ENCODE results near the gene ERC2. TPM values are rescaled to one million over a fixed set of nuclear protein-coding genes. Genes with fewer than 3 reads are reported as not detected.

ERC2 gene
- total and polyA plus RNA-seq, 9 donors: 1.2 to 9.4 (median 5.4) TPM

- WGBS, 3 donors: 42 to 49% (median 44%) methylated on average over 6 of the region's 6 CpGs
- H3K4me1 ChIP-seq (ENCODE audit: insufficient read depth): no peaks in the 10 kb centered on the region
- intact Hi-C loops (cut with DNase I): no loop called here
Observed at GRCh38 chr3:55673764-55674163, 794.5 kb downstream of the ERC2 start.

DNA sequence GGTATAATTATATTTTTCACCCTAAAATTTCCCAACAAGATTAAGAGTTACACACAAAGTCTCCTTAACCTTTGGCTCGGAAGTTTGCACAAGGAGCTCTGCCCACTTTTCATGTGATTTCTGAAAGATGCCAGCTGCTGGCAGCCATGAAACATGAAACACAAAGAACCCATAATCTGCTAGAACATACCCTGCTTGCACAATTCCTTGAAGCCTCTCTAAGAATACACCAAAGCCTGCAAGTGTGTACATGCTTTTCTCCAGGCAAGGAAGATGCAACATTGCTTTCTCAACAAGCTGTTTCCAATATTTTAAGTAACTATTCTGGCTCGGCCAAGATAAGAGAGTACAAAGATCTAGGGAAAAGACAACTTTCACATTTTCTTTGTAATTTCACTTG is 799.1 kb downstream of the ERC2 start:
- no peaks in the 10 kb centered on the region for H3K36me3 ChIP-seq
- no peaks in the 10 kb centered on the region for H3K4me1 ChIP-seq (ENCODE audit: insufficient read depth)
- 48 to 70% (median 59%) methylated on average over 2 of the region's 2 CpGs for WGBS, 3 donors
- no peak overlapping the region for H3K4me3 ChIP-seq
- DNase-seq: no peak
- intact Hi-C loops (cut with DNase I): no loop called here
- H3K9me3 ChIP-seq: no peaks in the 10 kb centered on the region
- no peak overlapping the region for H3K27ac ChIP-seq
- H3K27me3 ChIP-seq: no peaks in the 10 kb centered on the region
- no peak for TF ChIP-seq POLR2A (IDR thresholded peaks at IDR 0.05)
- TF ChIP-seq EP300 (IDR thresholded peaks at IDR 0.05): no peak
- TF ChIP-seq, protein P1, sequence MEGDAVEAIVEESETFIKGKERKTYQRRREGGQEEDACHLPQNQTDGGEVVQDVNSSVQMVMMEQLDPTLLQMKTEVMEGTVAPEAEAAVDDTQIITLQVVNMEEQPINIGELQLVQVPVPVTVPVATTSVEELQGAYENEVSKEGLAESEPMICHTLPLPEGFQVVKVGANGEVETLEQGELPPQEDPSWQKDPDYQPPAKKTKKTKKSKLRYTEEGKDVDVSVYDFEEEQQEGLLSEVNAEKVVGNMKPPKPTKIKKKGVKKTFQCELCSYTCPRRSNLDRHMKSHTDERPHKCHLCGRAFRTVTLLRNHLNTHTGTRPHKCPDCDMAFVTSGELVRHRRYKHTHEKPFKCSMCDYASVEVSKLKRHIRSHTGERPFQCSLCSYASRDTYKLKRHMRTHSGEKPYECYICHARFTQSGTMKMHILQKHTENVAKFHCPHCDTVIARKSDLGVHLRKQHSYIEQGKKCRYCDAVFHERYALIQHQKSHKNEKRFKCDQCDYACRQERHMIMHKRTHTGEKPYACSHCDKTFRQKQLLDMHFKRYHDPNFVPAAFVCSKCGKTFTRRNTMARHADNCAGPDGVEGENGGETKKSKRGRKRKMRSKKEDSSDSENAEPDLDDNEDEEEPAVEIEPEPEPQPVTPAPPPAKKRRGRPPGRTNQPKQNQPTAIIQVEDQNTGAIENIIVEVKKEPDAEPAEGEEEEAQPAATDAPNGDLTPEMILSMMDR (IDR thresholded peaks at IDR 0.05): no peak

More at GRCh38 chr3:55673764-55674163, 794.5 kb downstream of the ERC2 start:
- TF ChIP-seq, protein P1 (IDR thresholded peaks at IDR 0.05): no peak
- TF ChIP-seq POLR2A (IDR thresholded peaks at IDR 0.05) (no peak), EP300 (IDR thresholded peaks at IDR 0.05) (no peak)
- H3K9me3 ChIP-seq: no peaks in the 10 kb centered on the region
- no peak overlapping the region for H3K4me3 ChIP-seq
- no peaks in the 10 kb centered on the region for H3K27me3 ChIP-seq
- no peaks in the 10 kb centered on the region for H3K36me3 ChIP-seq
- no peak for DNase-seq
- no peak overlapping the region for H3K27ac ChIP-seq

DNA sequence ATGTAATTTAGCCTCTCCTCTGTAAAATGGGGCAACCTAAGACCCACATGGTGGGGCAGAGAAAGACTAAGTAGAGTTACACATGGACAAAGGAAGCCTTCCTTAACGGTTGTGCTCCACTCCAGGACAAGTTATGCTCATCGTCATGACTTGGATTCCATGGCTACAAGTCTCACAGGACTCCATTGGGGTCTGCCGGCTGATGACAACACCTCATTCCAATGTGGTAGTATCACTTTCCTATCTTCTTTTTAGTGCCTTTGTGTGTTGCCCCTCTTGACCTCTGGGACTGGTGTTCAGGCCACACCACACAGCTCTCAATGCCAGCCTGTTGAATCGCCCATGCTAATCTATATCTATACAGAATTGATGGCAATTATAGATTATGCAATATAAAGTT is 799.9 kb downstream of the ERC2 start:
- no peak for DNase-seq
- H3K9me3 ChIP-seq: no peaks in the 10 kb centered on the region
- no peak overlapping the region for H3K4me3 ChIP-seq
- no peaks in the 10 kb centered on the region for H3K27me3 ChIP-seq
- no peak overlapping the region for H3K27ac ChIP-seq
- no peaks in the 10 kb centered on the region for H3K36me3 ChIP-seq
- intact Hi-C loops (cut with DNase I): no loop called here
- H3K4me1 ChIP-seq (ENCODE audit: insufficient read depth): no peaks in the 10 kb centered on the region
- WGBS, 3 donors: 89 to 90% (median 90%) methylated on average over 4 of the region's 4 CpGs
- TF ChIP-seq, protein P1 (IDR thresholded peaks at IDR 0.05): no peak
- TF ChIP-seq EP300 (IDR thresholded peaks at IDR 0.05) (no peak), POLR2A (IDR thresholded peaks at IDR 0.05) (no peak)

DNA sequence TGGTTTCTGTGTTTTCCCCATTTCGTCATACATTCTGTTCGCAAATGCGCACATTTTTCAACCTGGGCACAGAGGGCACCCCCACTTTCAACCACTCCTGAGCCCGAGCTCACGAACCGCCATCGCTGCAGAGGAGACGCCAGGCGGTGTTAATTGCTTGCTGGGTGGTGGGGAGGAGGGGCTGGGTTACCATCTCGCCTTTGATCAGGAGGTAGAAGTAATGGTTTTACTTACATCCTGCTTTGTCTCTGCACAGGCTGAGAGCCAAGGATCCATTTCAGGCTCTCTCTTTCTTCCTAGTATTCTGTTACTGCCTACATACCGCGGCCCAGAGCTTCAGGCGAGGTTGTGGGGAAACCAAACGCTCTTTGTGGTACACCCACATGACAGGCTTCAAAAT is 803.9 kb downstream of the ERC2 start:
- intact Hi-C loops (cut with DNase I): no loop called here
- H3K27me3 ChIP-seq: no peaks in the 10 kb centered on the region
- 88 to 94% (median 91%) methylated on average over 14 of the region's 14 CpGs for WGBS, 3 donors
- TF ChIP-seq, protein P1 (IDR thresholded peaks at IDR 0.05): no peak
- no peak for TF ChIP-seq POLR2A (IDR thresholded peaks at IDR 0.05)
- no peak for TF ChIP-seq EP300 (IDR thresholded peaks at IDR 0.05)
- no peak overlapping the region for H3K27ac ChIP-seq
- no peaks in the 10 kb centered on the region for H3K9me3 ChIP-seq
- H3K4me1 ChIP-seq (ENCODE audit: insufficient read depth): no peaks in the 10 kb centered on the region
- DNase-seq: no peak
- H3K36me3 ChIP-seq: no peaks in the 10 kb centered on the region
- no peak overlapping the region for H3K4me3 ChIP-seq

Measured in ovary (tissue), 9 donors.